Stimulated activated naive B cell treated with anti-CD40 and anti-IgM and Interleukin-4, amounts not matched to agents 10 μg/mL and 1 μg/mL and 100 μg/mL, for 72 hours (primary cell): ENCODE measurements around the gene DDX1.
A peak's percentile ranks its signal among the peaks of the same experiment; 100 is the strongest.

Experiments used
- ATAC-seq, 2 donors: fragments of 150-1000 bp; cut with Tn5 transposase; replicated peaks; 2 replicates each; pipeline ENCODE4 v1.10.0; 2021; ENCODE audit warnings: moderate library complexity in 1 of 2
- DNase-seq: peaks from one replicate; pipeline ENCODE4 v3.0.0; 2021
- H3K27ac Mint-ChIP-seq: one replicate; pipeline ENCODE4 v1.8.0; 2022; ENCODE audit warnings: mild to moderate bottlenecking, mixed read lengths
- H3K27me3 Mint-ChIP-seq, 2 donors: one replicate each; pipeline ENCODE4 v1.8.0; 2022; ENCODE audit warnings: mixed read lengths in 2 of 2
- H3K36me3 Mint-ChIP-seq, 2 donors: one replicate each; pipeline ENCODE4 v1.8.0; 2022; ENCODE audit warnings: mixed read lengths in 2 of 2, mild to moderate bottlenecking in 1 of 2
- H3K4me1 Mint-ChIP-seq, 2 donors: one replicate each; pipeline ENCODE4 v1.8.0; 2022; ENCODE audit warnings: mixed read lengths in 2 of 2, mild to moderate bottlenecking in 1 of 2
- H3K4me3 Mint-ChIP-seq, 2 donors: one replicate each; pipeline ENCODE4 v1.8.0; 2022; ENCODE audit warnings: mild to moderate bottlenecking in 2 of 2, mixed read lengths in 2 of 2, moderate library complexity in 1 of 2
- H3K9me3 Mint-ChIP-seq, 2 donors: one replicate each; pipeline ENCODE4 v1.8.0; 2022; ENCODE audit warnings: mixed read lengths in 2 of 2, mild to moderate bottlenecking in 1 of 2

The DDX1 gene

GRCh38 chr2:15571729-15572128 lies 19.9 kb upstream of the DDX1 start:
- DNase-seq (no peak), ATAC-seq (no peak)
- Mint-ChIP-seq H3K27ac (no peak overlapping the region), H3K4me3 (no peak overlapping the region), H3K36me3 (no peaks in the 10 kb centered on the region), H3K27me3 (peaks cover 7 to 31% of the 10 kb centered on the region in 2 donors), H3K4me1 (no peaks in the 10 kb centered on the region), H3K9me3 (no peaks in the 10 kb centered on the region)

DNA sequence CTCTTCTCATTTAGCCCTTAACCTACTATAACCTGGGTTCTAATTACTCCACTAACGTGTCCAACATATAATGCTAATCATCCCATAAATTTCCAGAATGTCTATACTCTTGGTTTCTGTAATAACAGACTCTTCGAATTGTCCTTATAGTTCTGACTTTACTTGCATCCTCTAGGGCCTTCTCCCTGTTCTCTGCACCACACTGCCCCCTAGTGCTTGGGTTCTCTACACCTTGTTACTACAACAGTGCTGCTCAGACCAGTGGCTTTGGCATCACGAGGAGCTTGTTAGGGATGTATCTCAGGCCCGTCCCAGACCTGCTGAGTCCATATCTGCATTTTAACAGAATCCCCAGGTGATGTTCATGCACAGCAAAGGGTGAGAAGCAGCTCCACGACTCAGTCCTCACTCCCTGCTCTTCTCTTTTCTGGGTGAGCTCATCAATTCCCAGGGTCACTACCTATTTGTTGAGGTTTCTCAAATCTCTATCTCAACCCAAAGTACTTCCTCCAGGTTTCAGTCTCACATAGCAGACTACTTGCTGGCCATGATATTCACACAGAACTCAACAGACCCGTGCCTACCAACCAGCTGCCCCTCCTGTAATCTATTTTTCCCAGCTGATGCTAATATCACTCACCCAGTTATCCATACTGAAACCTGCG lies 14.5 kb upstream of the DDX1 start:
- peak; percentile 65 for DNase-seq
- H3K27me3 Mint-ChIP-seq = peaks cover 4 to 6% of the 10 kb centered on the region in 2 donors
- H3K27ac Mint-ChIP-seq = no peak overlapping the region
- no peaks in the 10 kb centered on the region for H3K36me3 Mint-ChIP-seq
- H3K4me3 Mint-ChIP-seq = no peak overlapping the region
- ATAC-seq = peak; percentile 98 to 99
- no peaks in the 10 kb centered on the region for H3K9me3 Mint-ChIP-seq
- peaks cover 0 to 2% of the 10 kb centered on the region in 2 donors for H3K4me1 Mint-ChIP-seq

DNA sequence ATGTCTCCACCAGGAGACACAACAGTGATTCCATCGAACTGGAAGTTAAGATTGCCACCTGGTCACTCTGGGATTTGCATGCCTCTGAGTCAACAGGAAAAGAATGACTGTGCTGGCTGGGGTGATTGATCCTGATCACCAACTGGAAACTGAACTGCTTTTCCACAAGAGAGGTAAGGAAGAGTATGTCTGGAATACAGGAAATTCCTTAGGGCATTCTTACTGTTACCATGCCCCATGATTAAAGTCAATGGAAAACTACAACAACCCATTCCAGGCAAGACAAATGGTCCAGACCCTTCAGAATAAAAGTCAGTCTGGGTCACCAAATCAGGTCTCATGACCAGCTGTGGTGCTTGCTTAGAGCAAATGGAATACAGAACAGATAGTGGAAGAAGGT lies 12.0 kb upstream of the DDX1 start:
- Mint-ChIP-seq H3K27ac (no peak overlapping the region), H3K4me1 (peaks cover 2 to 13% of the 10 kb centered on the region in 2 donors), H3K9me3 (no peaks in the 10 kb centered on the region), H3K4me3 (no peak overlapping the region), H3K36me3 (no peaks in the 10 kb centered on the region), H3K27me3 (peaks cover 4 to 11% of the 10 kb centered on the region in 2 donors)
- ATAC-seq = no peak
- DNase-seq = no peak

DNA sequence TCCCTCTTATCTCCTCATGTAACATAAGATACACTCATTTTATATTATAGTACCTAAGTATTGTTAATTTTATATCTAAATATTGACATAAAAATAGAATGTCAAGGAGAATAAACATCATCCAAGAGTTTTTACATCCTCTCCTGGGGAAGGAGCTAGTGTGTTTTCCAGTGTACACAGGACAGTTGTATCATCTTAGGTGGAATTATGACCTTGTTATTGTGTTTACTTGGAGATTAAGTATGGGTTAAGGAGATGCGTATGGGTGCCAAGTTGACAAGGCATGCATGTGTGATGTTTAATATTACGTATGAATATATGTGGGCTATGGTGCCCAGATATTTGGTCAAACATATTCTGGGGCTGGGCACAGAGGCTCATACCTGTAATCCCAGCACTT lies 11.2 kb upstream of the DDX1 start:
- Mint-ChIP-seq H3K9me3 (no peaks in the 10 kb centered on the region), H3K4me1 (peaks cover 2 to 13% of the 10 kb centered on the region in 2 donors), H3K27me3 (peaks cover 4 to 11% of the 10 kb centered on the region in 2 donors), H3K27ac (no peak overlapping the region), H3K4me3 (no peak overlapping the region), H3K36me3 (peaks cover 0 to 6% of the 10 kb centered on the region in 2 donors)
- ATAC-seq = no peak
- no peak for DNase-seq

DNA sequence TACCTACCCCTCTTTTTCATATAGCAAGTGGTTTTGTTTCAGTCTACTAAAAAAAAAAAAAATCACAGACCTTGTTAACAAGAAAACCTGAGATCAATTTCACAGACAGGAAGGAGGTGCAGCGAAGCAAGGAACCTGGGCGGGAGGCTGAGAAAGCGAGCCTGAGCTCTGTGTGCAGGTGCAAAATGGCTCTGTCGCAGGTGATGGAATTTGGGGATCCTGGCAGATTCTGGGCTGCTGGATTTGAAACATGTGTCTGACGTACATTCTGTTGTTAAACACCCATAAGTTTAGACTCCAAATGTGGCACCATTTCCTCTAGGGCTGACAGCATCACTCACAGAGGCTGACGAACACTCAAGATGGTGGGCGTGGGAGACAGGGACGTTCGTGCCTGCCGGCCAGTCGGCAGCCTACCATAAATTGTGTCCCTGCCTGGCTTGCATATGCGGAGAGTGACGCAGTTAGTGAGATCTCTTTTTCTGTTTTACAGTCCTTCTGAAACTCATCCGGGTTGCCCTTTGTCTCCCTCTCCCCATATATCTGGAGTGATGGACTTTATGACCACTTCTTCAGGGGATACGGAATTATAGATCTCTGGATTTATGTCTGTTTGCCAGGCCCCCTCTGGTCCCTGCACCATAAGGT lies 8.8 kb upstream of the DDX1 start:
- peak in 1 of 2 donors; percentile 51 for ATAC-seq
- H3K4me1 Mint-ChIP-seq = peaks cover 2 to 13% of the 10 kb centered on the region in 2 donors
- H3K36me3 Mint-ChIP-seq = peaks cover 0 to 10% of the 10 kb centered on the region in 2 donors
- H3K27ac Mint-ChIP-seq = no peak overlapping the region
- H3K4me3 Mint-ChIP-seq = peak overlapping the region in 1 of 2 donors; percentile 12
- H3K9me3 Mint-ChIP-seq = no peaks in the 10 kb centered on the region
- peaks cover 0 to 6% of the 10 kb centered on the region in 2 donors for H3K27me3 Mint-ChIP-seq
- DNase-seq = no peak

DNA sequence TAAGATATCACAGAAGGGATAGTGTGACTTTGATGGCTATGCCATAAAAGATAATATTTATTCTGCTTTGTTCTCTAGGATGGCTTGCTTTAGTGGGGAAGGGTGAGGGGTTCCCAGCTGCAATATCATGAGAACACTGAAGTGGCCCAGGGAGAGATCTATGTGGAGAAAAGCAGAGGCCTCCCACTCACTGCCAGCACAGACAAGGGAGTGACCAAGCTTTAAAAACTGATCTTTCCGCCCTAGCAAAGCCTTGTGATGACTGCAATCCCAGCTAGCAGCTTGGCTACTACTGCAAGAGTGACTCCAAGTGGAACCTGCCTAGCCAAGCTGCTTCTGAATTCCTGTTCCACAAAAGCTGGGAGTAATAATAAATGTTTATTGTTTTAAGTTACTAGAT lies 7.8 kb upstream of the DDX1 start:
- ATAC-seq (no peak), DNase-seq (no peak)
- H3K4me1 Mint-ChIP-seq = peaks cover 2 to 13% of the 10 kb centered on the region in 2 donors
- H3K27ac Mint-ChIP-seq = no peak overlapping the region
- H3K36me3 Mint-ChIP-seq = peaks cover 0 to 10% of the 10 kb centered on the region in 2 donors
- peaks cover 0 to 6% of the 10 kb centered on the region in 2 donors for H3K27me3 Mint-ChIP-seq
- H3K4me3 Mint-ChIP-seq = no peak overlapping the region
- H3K9me3 Mint-ChIP-seq = no peaks in the 10 kb centered on the region

DNA sequence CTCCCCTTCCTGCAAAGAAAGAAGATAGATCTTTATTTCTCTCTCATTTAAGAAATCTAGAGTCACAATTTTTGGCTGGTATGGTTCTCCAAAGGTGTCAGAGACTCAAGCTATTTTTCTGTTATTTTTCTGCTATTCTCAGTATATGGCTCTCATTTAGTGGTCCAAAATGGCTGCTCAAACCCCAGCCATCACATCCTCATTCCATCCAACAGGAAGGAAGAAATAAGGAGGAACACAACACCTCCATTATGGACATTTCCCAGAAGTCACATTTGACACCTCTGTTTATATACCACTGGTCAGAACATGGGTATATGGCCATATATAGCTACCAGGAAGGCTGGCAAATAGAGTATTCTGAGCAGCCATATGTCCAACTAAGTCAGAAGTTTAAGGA lies 7.4 kb upstream of the DDX1 start:
- ATAC-seq = no peak
- peaks cover 0 to 15% of the 10 kb centered on the region in 2 donors for H3K36me3 Mint-ChIP-seq
- no peaks in the 10 kb centered on the region for H3K9me3 Mint-ChIP-seq
- peaks cover 0 to 6% of the 10 kb centered on the region in 2 donors for H3K27me3 Mint-ChIP-seq
- H3K27ac Mint-ChIP-seq = no peak overlapping the region
- no peak overlapping the region for H3K4me3 Mint-ChIP-seq
- peaks cover 2 to 13% of the 10 kb centered on the region in 2 donors for H3K4me1 Mint-ChIP-seq
- DNase-seq = no peak

DNA sequence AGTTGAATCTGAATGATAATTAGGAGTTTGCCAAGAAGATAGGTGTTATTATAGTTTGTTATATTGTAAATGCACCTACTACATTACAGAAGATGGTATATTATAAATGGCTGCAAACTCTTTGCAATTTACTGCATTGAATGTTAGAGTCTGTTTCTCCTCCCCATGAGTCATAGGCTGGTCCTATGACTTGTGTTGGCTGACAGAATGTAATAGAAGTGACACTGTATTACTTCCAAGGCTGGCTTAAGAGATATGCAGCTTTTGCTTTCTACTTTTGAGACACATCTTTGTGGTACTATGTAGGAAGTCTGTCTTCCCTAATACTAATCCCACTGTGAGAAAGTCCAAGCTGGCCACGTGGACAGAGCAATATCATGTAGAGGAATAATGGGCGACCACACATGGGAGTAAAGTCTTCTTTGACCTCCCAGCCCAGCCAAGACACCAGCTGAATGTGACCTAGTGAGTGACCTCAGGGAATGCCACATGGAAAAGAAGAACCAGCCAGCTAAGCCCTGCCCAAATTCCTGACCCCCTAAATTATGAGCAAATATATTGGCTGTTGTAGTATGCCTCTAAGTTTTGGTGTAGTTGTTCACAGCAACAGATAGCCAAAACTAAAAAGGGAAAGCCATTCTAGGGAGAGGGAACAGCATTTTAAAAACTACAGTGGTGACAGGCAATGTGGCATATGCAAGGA lies 6.8 kb upstream of the DDX1 start:
- DNase-seq = no peak
- no peak for ATAC-seq
- peaks cover 0 to 6% of the 10 kb centered on the region in 2 donors for H3K27me3 Mint-ChIP-seq
- H3K4me1 Mint-ChIP-seq = peaks cover 2 to 13% of the 10 kb centered on the region in 2 donors
- H3K27ac Mint-ChIP-seq = no peak overlapping the region
- peaks cover 0 to 18% of the 10 kb centered on the region in 2 donors for H3K36me3 Mint-ChIP-seq
- no peaks in the 10 kb centered on the region for H3K9me3 Mint-ChIP-seq
- H3K4me3 Mint-ChIP-seq = no peak overlapping the region

GRCh38 chr2:15588329-15588919 lies 3.2 kb upstream of the DDX1 start:
- Mint-ChIP-seq H3K4me3 (no peak overlapping the region), H3K27ac (no peak overlapping the region), H3K9me3 (no peaks in the 10 kb centered on the region), H3K27me3 (peaks cover 0 to 6% of the 10 kb centered on the region in 2 donors), H3K4me1 (peaks cover 7 to 19% of the 10 kb centered on the region in 2 donors), H3K36me3 (peaks cover 4 to 18% of the 10 kb centered on the region in 2 donors)
- DNase-seq = no peak
- ATAC-seq = no peak

- DNase-seq = no peak
- peaks cover 10 to 29% of the 10 kb centered on the region in 2 donors for H3K4me1 Mint-ChIP-seq
- H3K36me3 Mint-ChIP-seq = peaks cover 17 to 24% of the 10 kb centered on the region in 2 donors
- peak overlapping the region; percentile 95 to 97 for H3K4me3 Mint-ChIP-seq
- no peak for ATAC-seq
- H3K27ac Mint-ChIP-seq = peak overlapping the region; percentile 98
- H3K27me3 Mint-ChIP-seq = no peaks in the 10 kb centered on the region
- no peaks in the 10 kb centered on the region for H3K9me3 Mint-ChIP-seq
Observed at GRCh38 chr2:15591373-15591691, 336 bp upstream of the DDX1 start.

DNA sequence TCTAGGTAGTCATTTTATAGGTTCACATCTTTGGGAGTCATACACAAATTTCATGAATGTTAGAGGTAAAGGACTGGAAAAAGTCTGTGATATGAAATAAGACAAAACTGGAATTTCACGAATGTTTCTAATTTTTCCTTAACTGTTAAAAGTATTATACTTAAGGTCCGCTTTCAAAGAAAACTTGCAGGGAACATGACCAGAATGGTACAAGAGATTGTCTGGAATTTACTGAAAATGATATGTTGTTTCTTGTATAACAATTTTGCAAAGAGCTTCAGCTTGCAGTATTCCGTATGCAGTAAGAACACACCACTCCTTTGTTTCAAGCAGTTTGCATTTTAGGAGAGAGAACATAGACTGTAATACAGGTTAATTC lies 1.6 kb downstream of the DDX1 start:
- Mint-ChIP-seq H3K27me3 (no peaks in the 10 kb centered on the region), H3K9me3 (no peaks in the 10 kb centered on the region), H3K36me3 (peaks cover 28 to 33% of the 10 kb centered on the region in 2 donors), H3K4me3 (peak overlapping the region; percentile 95 to 97), H3K4me1 (peaks cover 10 to 29% of the 10 kb centered on the region in 2 donors), H3K27ac (peak overlapping the region; percentile 51)
- DNase-seq = no peak
- no peak for ATAC-seq

- Mint-ChIP-seq H3K36me3 (peaks cover 28 to 30% of the 10 kb centered on the region in 2 donors), H3K27me3 (no peaks in the 10 kb centered on the region), H3K27ac (peak overlapping the region; percentile 25), H3K4me1 (peaks cover 10 to 29% of the 10 kb centered on the region in 2 donors), H3K4me3 (no peak overlapping the region), H3K9me3 (no peaks in the 10 kb centered on the region)
- ATAC-seq (no peak), DNase-seq (no peak)
Observed at GRCh38 chr2:15594291-15595256, 2.9 kb downstream of the DDX1 start.

DNA sequence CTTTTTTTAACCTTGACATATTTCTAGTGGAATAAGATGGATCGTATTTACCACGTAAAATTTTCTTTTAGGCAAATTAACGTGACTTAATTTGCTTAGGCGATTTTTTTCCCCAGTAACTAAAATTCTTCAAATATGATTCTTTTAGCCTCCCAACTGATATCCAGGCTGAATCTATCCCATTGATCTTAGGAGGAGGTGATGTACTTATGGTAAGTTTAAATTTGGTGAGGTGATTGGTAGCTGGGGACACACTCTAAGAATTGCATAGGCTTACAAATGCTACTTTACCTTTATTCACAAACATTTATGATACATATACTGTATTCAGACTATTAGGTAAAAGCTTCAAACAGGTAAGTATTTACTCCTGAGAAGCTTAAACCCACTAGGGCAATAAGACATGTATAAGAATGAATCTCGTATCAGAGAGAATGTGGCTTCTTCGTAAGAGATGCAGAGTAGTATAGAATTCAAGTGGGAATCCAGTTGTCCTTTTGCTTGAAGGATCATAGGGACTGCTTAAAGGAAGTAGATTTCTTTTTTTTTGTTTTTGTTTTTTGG lies 3.8 kb downstream of the DDX1 start:
- H3K27ac Mint-ChIP-seq = no peak overlapping the region
- ATAC-seq = no peak
- peaks cover 31 to 32% of the 10 kb centered on the region in 2 donors for H3K36me3 Mint-ChIP-seq
- no peaks in the 10 kb centered on the region for H3K27me3 Mint-ChIP-seq
- H3K9me3 Mint-ChIP-seq = no peaks in the 10 kb centered on the region
- no peak overlapping the region for H3K4me3 Mint-ChIP-seq
- H3K4me1 Mint-ChIP-seq = peaks cover 10 to 29% of the 10 kb centered on the region in 2 donors
- no peak for DNase-seq
